Mesodermal cell (in vitro differentiated cells): Measurements from ENCODE around the gene MOB3A.
"Not testable (repeated sequence)": the region's sequence is repeated elsewhere in the genome, so short reads cannot be mapped to it uniquely, and the experiment has no call there.

Experiments used
- H3K27ac ChIP-seq: 2 replicates; pipeline ENCODE4 v1.7.0; 2013; ENCODE audit warnings: mild to moderate bottlenecking, low read depth, low read length, moderate library complexity; ENCODE audit not compliant: severe bottlenecking
- H3K36me3 ChIP-seq: 2 replicates; pipeline ENCODE4 v1.7.1; 2013; ENCODE audit warnings: mild to moderate bottlenecking, low read length, moderate library complexity; ENCODE audit not compliant: control insufficient read depth, insufficient read depth
- H3K4me1 ChIP-seq: one replicate; pipeline ENCODE4 v1.7.1; 2013; ENCODE audit warnings: mild to moderate bottlenecking, low read length; ENCODE audit not compliant: insufficient read depth, control insufficient read depth, poor library complexity, severe bottlenecking
- H3K4me3 ChIP-seq: 2 replicates; pipeline ENCODE4 v1.7.0; 2013; ENCODE audit warnings: low read length, control low read depth, mild to moderate bottlenecking; ENCODE audit not compliant: insufficient read depth, poor library complexity, severe bottlenecking; ENCODE audit errors: extremely low read depth
- H3K9me3 ChIP-seq: 2 replicates; pipeline ENCODE4 v1.7.1; 2013; ENCODE audit warnings: mild to moderate bottlenecking, low read length, moderate library complexity; ENCODE audit not compliant: control insufficient read depth
- WGBS, 2 experiments: methylation state at CpG; one replicate each; pipeline ENCODE4 v1.1.5; 2013; ENCODE audit warnings: missing lambda C conversion rate in 2 of 2; ENCODE audit not compliant: insufficient coverage in 2 of 2; 5-methylcytosine and 5-hydroxymethylcytosine counted together

Gene MOB3A

GRCh38 chr19:2103045-2103707 lies 7.0 kb upstream of the MOB3A start:
- WGBS, 2 experiments, result 93 to 97% methylated on average over 17 to 19 of the region's 20 CpGs
- Histone ChIP-seq H3K4me3 (no peak overlapping the region), H3K27ac (no peak overlapping the region), H3K36me3 (peaks cover 85% of the 10 kb centered on the region), H3K4me1 (no peaks in the 10 kb centered on the region), H3K9me3 (no peaks in the 10 kb centered on the region)

DNA sequence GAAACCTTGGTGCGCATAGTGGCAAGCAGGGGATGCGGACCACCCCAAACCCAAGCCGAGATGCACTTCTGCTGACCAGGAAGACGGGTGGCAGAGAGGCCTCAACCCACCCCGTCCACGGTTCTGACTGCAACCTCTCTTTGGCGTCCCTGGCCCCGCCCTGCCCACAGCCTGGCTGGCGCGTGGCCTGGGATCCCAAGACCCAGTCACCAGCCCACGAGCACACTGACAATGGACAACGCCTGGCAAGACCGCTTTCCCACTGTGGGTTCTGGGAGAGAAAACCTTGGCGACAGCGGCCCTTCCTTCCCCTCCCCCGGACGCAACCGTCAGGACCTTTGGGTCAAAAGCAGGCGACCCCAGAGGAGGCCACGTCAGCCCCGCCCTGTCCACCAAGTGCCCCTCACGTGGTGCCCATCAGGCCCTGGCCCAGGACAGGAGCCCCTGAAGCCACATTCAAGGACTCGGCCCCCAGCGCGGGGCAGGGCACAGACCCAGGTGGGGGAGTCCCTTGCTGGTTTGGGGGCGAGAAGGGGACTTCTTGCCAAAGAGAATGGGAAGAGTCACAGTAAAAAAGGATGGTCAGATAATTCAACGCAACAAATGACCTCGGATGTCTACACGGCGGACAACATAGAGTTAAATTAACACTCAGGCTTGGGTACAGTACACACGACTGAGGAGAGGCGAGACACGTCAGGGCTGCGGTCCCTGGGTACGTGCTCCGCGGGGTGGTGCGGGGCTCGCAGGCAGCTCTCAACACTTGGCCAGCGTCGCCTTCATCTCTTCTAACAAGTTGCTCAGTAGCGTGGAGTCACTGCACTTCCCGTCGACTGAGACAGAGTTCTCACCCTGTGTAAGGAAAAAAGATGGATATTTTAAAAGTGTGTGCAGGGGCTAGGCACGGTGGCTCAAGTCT lies 5.5 kb upstream of the MOB3A start:
- no peak overlapping the region for H3K4me3 ChIP-seq
- no peaks in the 10 kb centered on the region for H3K9me3 ChIP-seq
- no peak overlapping the region for H3K27ac ChIP-seq
- H3K36me3 ChIP-seq, result peaks cover 70% of the 10 kb centered on the region
- WGBS, 2 experiments, result 96 to 97% methylated on average over 35 to 42 of the region's 45 CpGs
- H3K4me1 ChIP-seq, result peaks cover 7% of the 10 kb centered on the region

- H3K27ac ChIP-seq, result no peak overlapping the region
- H3K36me3 ChIP-seq, result peaks cover 60% of the 10 kb centered on the region
- H3K9me3 ChIP-seq, result no peaks in the 10 kb centered on the region
- H3K4me3 ChIP-seq, result no peak overlapping the region
- peaks cover 7% of the 10 kb centered on the region for H3K4me1 ChIP-seq
- WGBS, 2 experiments, result 94 to 99% methylated on average over 9 to 11 of the region's 11 CpGs
These were observed 4.6 kb upstream of the MOB3A start for GRCh38 chr19:2100719-2101061.

DNA sequence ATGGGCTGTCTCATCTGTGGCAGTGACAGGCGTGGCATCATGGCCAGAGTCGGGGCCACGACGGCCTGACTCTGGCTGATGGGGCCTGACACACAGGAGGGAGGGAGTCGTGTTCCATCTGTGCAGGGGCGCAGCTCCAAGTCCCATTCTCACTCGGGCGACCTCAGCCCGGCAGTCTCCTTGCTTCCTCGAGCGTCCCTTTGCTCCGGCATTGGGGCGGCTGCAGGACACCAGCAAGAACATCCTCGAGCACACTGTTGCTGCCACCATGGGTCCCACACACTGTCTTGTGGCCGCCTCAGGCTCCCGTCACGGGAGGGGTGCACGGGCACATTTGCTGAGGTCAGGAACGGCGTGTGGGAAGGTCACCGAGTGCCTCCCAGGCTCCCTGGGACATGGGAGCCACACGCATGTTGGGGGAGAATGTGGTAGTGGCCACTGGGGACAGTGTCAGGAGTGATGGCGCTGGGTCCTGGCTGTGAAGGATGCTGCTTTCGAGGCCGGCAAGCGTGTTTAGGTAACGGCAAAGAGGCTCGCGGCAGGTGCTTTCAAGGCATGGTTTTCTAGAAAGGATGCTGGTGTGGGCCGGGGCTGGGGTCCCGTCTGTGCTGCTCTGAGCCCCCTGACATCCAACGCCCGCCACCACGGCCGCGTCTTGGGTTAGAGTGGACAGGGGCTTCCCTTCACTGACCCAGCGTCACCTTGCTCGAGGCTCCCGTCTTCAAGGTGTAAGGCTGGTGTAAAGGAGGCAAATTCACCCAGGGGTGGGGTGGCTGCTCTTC lies 4.0 kb upstream of the MOB3A start:
- no peak overlapping the region for H3K27ac ChIP-seq
- H3K4me3 ChIP-seq, result no peak overlapping the region
- 97% methylated on average over 36 to 39 of the region's 39 CpGs for WGBS, 2 experiments
- no peaks in the 10 kb centered on the region for H3K9me3 ChIP-seq
- H3K36me3 ChIP-seq, result peaks cover 55% of the 10 kb centered on the region
- H3K4me1 ChIP-seq, result peaks cover 7% of the 10 kb centered on the region

GRCh38 chr19:2099054-2099501 lies 3.0 kb upstream of the MOB3A start:
- no peak overlapping the region for H3K27ac ChIP-seq
- peaks cover 44% of the 10 kb centered on the region for H3K36me3 ChIP-seq
- 88 to 94% methylated on average over 13 to 14 of the region's 16 CpGs for WGBS, 2 experiments
- H3K4me1 ChIP-seq, result peaks cover 16% of the 10 kb centered on the region
- no peak overlapping the region for H3K4me3 ChIP-seq
- no peaks in the 10 kb centered on the region for H3K9me3 ChIP-seq

GRCh38 chr19:2097886-2098327 lies 1.8 kb upstream of the MOB3A start:
- H3K4me1 ChIP-seq, result peaks cover 17% of the 10 kb centered on the region
- no peak overlapping the region for H3K27ac ChIP-seq
- peaks cover 40% of the 10 kb centered on the region for H3K36me3 ChIP-seq
- H3K4me3 ChIP-seq, result no peak overlapping the region
- no peaks in the 10 kb centered on the region for H3K9me3 ChIP-seq
- 92 to 93% methylated on average over 23 of the region's 23 CpGs for WGBS, 2 experiments

- peaks cover 17% of the 10 kb centered on the region for H3K4me1 ChIP-seq
- peaks cover 42% of the 10 kb centered on the region for H3K36me3 ChIP-seq
- H3K27ac ChIP-seq, result peak overlapping the region; percentile 59
- peak overlapping the region; percentile 21 for H3K4me3 ChIP-seq
- 43 to 49% methylated on average over 28 to 29 of the region's 30 CpGs for WGBS, 2 experiments
- H3K9me3 ChIP-seq, result no peaks in the 10 kb centered on the region
These were observed 1.2 kb upstream of the MOB3A start for GRCh38 chr19:2097203-2097885.

GRCh38 chr19:2096480-2097202 lies 515 bp upstream of the MOB3A start, which contains the start of gene IZUMO4:
TSS of gene IZUMO4 (plus strand) at chr19:2096915. CDS start at chr19:2096946, 31 bp downstream.
- peaks cover 38% of the 10 kb centered on the region for H3K36me3 ChIP-seq
- H3K4me3 ChIP-seq, result peak within 1 kb of the TSS; percentile 82
- 1 to 2% methylated on average over 32 to 46 of the region's 70 CpGs for WGBS, 2 experiments
- no peaks in the 10 kb centered on the region for H3K9me3 ChIP-seq
- H3K27ac ChIP-seq, result peak within 1 kb of the TSS; percentile 94
- H3K4me1 ChIP-seq, result peaks cover 17% of the 10 kb centered on the region

DNA sequence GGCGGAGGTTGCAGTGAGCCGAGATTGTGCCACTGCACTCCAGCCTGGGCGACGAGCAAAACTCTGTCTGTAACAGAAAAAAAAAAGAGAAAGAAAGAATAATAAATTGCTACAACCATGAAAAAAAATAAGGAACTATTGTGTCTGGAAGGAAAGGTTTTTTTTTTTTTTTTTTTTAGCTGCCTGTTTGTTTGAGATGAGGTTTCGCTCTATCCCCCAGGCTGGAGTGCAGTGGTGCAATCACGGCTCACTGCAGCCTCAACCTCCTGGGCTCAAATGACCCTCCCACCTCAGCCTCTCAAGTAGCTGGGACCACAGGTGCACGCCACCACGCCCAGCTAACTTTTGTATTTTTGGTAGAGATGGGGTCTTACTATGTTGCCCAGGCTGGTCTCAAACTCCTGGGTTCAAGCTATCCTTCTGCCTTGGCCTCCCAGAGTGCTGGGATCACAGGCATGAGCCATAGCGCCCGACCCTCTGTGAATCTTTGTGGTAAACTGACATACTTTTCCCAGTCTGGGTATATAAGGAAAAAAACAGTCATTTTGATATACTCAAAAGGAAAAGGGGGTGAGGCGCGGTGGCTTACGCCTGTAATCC lies 4.1 kb downstream of the MOB3A start:
- not testable (repeated sequence) for H3K9me3 ChIP-seq, H3K27ac ChIP-seq, H3K4me3 ChIP-seq
- Histone ChIP-seq H3K4me1 (peaks cover 30% of the 10 kb centered on the region), H3K36me3 (peaks cover 29% of the 10 kb centered on the region)
- WGBS, 2 experiments, result 97 to 100% methylated on average over 3 to 7 of the region's 13 CpGs
